ENCODE results near the gene ACTN1.
"Not testable (repeated sequence)": the region's sequence is repeated elsewhere in the genome, so short reads cannot be mapped to it uniquely, and the experiment has no call there.

ACTN1 gene

GRCh38 chr14:68994056-68994455 lies 15.0 kb upstream of the ACTN1 start:
- H3K4me3 ChIP-seq (ENCODE audit: low read length) = no peak overlapping the region
- no peak for DNase-seq (ENCODE audit: low read depth, low spot score)

DNA sequence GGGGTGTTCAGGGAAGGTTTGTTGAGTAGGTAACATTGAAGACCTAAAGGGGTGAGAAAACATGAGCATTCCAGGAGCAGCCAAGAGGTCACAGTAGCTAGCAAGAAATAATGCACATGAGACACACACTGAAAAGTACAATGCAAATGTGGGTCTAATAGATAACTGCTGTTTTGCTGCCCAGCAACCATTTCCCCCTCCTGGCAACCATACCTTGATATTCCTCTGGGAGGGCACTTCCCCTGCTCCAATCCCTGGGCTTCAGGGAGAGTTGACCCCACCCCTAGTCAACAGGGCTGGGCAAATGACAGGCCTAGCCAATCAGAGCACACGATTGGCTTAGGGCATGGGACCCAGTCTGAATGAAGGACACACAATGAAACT lies 8.5 kb upstream of the ACTN1 start:
- no peak for DNase-seq (ENCODE audit: low read depth, low spot score)

DNA sequence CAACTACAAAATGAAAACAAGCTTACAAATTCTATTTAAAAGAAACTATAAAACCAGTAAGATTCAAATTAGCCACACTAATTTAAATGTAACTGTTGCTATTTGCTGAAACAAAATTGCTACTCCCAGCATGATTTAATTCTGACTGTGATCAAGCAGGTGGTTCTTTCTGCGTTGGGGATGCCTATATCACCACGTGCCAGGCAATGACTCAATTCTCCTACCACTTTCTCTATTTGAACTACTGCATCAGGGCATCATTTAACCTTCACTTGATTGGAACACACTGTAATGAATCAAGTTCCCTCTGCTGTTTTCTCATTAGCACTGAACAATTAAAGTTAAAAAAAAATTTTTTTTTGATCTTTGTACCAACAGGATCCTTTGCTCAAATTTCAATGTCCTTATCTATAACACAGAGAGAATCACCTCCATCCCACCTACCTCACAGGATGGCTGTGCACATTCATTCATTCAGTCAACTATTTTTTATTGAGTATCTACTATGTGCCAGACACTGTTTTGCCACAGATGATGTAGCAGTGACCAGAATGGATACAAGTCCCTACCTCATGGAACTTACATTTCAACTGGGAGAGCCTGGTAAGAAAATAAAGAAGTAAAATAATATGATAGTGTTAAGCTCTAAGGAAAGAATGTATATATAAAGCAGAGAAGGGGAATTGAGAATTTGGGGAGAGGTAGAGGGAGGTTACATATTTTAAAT lies 8.0 kb upstream of the ACTN1 start:
- DNase-seq (ENCODE audit: low read depth, low spot score) = no peak
- H3K4me3 ChIP-seq (ENCODE audit: low read length) = no peak overlapping the region

More for the DNA sequence above, 8.5 kb upstream of the ACTN1 start:
- no peak overlapping the region for H3K4me3 ChIP-seq (ENCODE audit: low read length)

DNA sequence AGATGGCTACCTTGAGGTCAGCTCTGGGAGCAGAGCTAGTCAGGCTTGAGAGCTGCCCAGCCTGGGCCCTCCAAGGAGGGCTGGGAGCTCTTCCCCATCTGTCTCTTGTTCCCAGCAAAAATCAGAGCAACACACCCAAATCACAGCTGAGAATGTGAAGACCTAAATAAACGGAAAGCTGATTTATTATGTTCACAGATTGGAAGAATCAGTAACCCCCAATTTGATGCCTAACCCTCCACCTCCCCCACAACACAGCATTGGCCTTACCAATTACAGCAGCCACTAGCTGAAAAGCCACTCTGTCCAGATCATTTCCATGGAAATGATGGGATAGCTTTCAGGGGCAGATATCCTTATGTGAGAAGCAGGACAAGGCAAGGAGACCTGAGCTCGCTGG lies 7.1 kb upstream of the ACTN1 start:
- no peak overlapping the region for H3K4me3 ChIP-seq (ENCODE audit: low read length)
- DNase-seq (ENCODE audit: low read depth, low spot score) = no peak

DNA sequence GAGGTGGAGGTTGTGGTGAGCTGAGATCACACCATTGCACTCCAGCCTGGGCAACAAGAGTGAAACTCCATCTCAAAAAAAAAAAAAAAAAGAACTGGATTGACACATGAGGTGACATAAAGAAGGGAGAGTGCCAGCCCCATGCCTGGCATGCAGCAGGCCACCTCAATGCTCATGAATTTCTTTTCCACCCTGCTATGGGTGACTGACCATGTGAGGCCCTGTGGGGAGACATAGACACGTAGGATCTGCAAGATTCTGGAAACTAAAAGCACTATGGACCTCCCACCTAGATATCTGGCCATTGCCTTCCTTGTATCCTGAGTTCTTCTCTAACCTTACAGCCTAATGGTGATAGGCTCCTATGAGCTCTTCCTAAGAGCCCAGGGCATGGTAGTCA lies 5.6 kb upstream of the ACTN1 start:
- H3K4me3 ChIP-seq (ENCODE audit: low read length) = no peak overlapping the region
- no peak for DNase-seq (ENCODE audit: low read depth, low spot score)

- no peak for DNase-seq (ENCODE audit: low read depth, low spot score)
- no peak overlapping the region for H3K4me3 ChIP-seq (ENCODE audit: low read length)
These were observed 4.1 kb upstream of the ACTN1 start for GRCh38 chr14:68983191-68983590.

DNA sequence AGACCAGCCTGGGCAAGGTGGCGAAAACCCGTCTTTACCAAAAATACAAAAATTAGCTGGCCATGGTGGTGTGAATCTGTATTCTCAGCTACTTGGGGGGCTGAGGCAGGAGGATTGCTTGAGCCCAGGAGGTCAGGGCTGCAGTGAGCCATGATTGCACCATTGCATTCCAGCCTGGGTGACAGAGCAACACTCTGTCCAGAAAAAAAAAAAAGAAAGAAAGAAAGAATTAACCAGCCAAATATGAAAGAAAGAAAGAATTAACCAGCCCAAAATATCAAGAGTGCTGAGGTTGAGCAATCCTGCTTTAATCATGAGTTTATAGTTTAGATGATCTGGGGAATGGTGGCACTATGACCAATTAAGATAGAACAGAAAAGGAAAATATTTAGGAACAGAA lies 3.5 kb upstream of the ACTN1 start:
- no peak for DNase-seq (ENCODE audit: low read depth, low spot score)
- no peak overlapping the region for H3K4me3 ChIP-seq (ENCODE audit: low read length)

GRCh38 chr14:68981539-68981976 lies 2.5 kb upstream of the ACTN1 start:
- no peak overlapping the region for H3K4me3 ChIP-seq (ENCODE audit: low read length)
- DNase-seq (ENCODE audit: low read depth, low spot score) = no peak

DNA sequence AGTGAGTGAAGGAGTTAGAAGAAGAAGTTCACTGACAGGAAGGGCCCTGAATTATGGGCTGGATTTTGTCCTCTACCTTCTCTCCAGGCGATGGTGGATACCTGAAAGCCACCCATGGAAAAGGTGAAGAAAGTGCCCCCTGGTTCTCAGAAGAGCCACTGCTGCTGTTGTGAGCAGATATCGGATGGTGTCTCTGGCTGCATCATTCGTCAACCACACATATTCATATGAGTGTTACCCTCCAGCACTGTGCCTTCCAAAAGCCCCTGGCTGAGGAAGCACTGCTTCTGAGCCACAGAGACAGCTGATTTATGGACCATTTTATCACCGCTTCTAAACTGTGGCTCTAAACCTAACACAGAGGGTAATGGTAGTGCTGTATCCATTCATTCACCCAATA lies 2.0 kb upstream of the ACTN1 start:
- DNase-seq (ENCODE audit: low read depth, low spot score) = no peak
- no peak overlapping the region for H3K4me3 ChIP-seq (ENCODE audit: low read length)

DNA sequence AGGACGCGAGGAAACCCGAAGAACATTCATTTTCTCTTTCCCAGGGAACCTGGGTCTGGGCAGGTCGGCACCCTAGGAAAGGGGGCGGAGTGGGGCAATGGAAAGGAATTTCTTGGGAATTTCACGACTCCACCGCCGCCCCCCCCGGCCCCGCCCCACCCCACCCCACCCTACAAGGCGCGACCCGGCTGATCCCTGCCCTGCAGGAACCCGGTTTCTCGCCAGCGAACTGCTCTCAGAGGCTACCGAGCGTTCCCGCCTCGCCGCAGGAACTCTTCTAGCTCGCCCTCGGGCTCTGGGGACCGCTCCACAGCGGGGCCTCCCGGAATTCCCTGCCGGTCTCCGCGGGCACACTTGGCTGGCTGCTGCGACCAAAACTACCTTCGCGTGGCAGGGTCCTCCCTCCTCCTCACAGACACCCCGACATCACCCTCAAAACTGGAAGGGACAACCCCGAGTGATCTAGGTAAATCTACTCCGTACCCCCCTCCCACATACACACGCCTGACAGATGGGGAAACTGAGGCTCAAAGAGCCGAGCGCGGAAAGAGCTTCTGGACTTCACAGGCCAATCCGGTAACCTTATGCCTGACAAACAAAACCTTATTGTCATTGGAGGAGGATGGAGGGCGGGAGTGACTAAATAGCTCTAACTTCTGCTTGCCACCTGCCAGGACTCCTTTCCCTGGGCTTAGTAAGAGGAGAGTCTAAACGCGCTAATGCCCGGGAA lies 785 bp upstream of the ACTN1 start:
- no peak for DNase-seq (ENCODE audit: low read depth, low spot score)
- peak overlapping the region; percentile 80 for H3K4me3 ChIP-seq (ENCODE audit: low read length)

DNA sequence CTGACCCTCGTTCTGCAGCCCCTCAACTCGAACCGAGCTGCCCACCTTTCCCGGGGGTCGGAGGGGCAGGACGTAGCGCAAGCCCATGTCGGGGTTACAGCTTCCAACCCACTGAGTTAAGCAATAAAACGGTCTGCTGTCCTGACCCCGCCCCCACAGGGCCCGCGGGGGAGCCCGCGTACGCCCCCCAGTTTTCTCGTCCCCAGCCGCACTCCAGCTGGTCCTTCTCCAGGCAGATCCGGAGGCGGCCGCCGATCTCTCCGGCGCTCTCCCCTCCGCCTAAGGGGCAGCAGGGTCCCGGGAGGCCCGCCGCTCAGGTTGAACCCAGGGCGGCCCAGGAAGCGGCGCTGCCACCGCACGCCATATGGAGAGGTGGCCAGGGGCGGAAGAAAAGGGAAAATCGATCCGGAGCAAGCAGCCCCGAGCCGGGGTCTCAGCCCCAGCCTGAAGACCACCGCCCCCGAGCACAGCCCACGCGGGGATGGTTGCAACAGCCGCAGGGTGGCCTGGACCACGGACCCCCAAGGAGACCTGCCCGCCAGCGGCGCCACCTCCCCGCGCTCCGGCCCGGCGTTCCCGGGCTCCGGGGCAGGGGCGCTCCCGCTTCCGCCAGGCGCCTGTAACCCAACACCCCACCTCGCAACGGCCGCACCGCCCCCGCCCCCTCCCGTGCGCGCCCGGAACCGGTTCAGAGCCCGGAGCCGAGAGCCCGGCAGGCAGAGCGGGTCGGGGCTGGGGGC lies 760 bp downstream of the ACTN1 start:
- no peak for DNase-seq (ENCODE audit: low read depth, low spot score)
- peak overlapping the region; percentile 80 for H3K4me3 ChIP-seq (ENCODE audit: low read length)

DNA sequence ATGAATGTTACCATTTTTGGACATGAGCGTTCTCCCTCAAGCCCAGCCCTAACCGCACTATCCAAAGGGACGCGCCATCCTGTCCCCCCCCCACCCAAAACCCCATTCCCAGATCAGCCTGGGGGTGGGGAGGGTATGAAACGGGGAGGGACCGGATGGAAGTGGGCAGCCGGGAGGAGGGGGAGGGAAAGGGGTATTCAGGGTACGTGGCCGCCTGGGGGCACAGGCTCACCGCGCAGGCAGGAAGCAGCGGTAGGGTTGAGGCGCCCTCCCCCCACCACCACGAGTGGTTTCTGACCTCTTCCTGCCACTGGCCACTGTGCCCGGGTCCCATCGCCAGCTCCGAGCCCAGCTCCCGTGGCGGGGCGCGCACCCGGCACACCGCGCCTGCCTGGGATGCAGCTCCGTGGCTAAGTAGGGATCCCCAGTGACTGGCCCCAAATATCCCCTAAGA lies 1.4 kb downstream of the ACTN1 start:
- peak overlapping the region; percentile 80 for H3K4me3 ChIP-seq (ENCODE audit: low read length)
- DNase-seq (ENCODE audit: low read depth, low spot score) = peak; percentile 67

GRCh38 chr14:68977180-68977717 lies 1.9 kb downstream of the ACTN1 start:
- H3K4me3 ChIP-seq (ENCODE audit: low read length) = peak overlapping the region; percentile 80
- DNase-seq (ENCODE audit: low read depth, low spot score) = no peak

- no peak for DNase-seq (ENCODE audit: low read depth, low spot score)
- H3K4me3 ChIP-seq (ENCODE audit: low read length) = no peak overlapping the region
These were observed 2.7 kb downstream of the ACTN1 start for GRCh38 chr14:68976160-68977067.

DNA sequence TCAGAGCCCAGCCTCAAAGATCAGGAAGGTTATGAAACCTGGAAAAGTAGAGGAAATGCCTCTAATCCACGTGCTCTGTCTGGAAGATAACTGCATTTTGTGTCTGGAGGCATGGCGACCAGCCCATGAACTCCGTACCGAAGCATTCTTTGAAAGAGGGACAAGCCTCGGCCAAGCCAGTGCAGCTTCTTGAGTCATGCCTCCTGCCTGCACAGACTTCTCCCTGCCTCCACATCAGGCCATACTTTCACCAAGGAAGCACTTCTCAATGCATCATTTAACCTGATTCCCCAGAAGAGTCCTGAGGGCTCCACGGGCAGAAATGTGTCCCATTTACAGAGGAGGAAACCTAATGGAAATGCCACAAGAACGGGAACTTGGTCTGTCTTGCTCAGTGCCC lies 3.4 kb downstream of the ACTN1 start:
- no peak for DNase-seq (ENCODE audit: low read depth, low spot score)
- no peak overlapping the region for H3K4me3 ChIP-seq (ENCODE audit: low read length)

- no peak overlapping the region for H3K4me3 ChIP-seq (ENCODE audit: low read length)
- DNase-seq (ENCODE audit: low read depth, low spot score) = no peak
These were observed 4.2 kb downstream of the ACTN1 start for GRCh38 chr14:68974759-68975347.

- H3K4me3 ChIP-seq (ENCODE audit: low read length) = no peak overlapping the region
- DNase-seq (ENCODE audit: low read depth, low spot score) = no peak
These were observed 5.5 kb downstream of the ACTN1 start for GRCh38 chr14:68973639-68974038.

- DNase-seq (ENCODE audit: low read depth, low spot score); H3K4me3 ChIP-seq (ENCODE audit: low read length): not testable (repeated sequence)
These were observed 5.9 kb downstream of the ACTN1 start for GRCh38 chr14:68973219-68973565.

Data from Jurkat, Clone E6-1 (cell line).